ENCODE results near the gene PNLDC1.
"Not testable (repeated sequence)": the region's sequence is repeated elsewhere in the genome, so short reads cannot be mapped to it uniquely, and the experiment has no call there.

PNLDC1 gene

DNA sequence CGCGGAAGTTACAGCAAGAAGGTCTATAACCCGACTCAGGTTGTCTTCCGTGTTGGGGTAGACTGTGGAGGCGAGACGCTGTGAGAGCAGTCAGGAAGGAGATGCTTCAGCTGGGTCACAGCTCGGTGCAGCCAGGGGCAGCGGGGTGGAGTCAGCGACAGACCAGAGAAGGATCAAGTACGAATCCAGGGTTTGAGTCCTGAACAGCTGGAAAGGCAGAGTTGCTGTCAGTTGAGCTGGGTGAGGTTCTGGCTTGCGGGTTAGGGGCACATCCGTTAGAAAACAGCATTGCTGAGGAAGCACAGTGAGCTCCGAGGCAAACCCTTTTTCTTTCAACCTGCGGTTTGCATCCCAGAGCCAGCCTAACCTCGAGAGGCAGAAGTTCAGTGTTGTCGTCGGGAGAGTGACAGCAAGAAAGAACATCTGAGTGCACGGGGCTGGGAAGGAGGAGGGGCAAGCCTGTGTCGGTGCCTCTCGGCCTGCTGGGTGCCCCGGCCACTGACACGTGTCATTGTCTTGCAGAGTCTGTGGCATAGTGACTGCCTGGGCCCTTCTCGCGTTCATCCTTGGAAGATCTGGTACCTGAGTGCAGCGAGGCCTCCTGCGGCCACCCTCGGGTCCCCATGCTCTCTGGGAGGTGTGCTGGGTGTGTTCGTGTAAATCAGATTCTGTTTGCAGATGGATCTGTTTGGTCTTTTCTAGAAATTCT, 20.0 kb downstream of the PNLDC1 start:
- peak; percentile 16 for DNase-seq (ENCODE audit: low read depth)

DNA sequence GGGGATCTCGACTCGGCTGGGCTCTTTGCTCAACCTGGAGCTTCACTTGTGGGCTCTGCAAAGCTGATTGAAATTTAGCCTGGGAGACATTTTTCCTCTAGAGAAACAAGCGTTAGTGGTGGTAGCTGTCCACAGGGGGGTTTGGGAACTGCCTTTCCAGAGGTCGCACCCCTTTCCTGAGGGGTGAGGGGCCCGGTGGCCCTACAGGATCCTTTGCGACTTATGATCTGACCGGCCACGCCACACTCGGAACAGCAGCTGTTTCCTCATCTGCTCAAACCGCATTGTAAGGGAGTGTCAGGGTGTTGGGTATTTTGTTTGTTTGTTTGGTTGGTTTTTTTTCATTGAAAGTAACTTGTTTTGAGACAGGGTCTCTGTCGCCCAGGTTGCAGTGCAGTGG, 21.0 kb downstream of the PNLDC1 start:
- no peak for DNase-seq (ENCODE audit: low read depth)

DNA sequence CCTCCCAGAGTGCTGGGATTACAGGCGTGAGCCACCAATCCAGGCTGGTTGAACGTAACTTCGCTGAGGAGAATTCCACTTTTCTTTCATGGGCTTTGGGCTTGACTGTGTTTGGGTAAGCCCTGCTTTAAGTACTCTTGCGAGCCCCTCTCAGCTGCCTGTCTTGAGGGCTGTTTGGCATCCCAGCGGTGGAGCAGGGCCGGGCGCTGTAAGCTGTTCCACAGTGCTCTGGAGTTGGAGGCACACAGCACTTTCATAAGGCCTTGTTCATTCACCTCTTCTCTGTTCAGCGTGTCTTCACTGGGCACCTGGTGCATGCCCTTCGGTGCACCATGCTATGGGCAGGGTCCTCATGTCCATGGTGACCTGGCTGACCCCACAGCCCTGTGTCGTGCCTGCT, 21.6 kb downstream of the PNLDC1 start:
- no peak for DNase-seq (ENCODE audit: low read depth)

DNA sequence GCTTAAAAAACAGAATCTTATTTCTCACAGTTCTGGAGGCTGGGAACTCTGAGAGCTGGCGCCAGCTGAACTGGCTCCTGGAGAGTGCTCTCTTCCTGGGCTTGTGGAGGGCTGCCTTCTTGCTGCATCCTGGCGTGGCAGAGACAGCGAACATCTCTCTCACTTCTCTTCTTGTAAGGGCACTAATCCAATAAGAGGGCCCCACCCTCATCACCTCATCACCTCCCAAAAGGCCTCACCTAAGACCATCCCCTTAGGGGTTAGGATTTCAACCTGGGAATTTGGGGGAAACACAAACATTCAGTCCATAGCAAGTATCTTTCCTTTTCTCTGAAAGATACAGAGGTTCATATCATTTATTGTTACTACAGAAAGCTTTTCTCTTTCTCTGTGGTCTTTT, 23.9 kb downstream of the PNLDC1 start:
- no peak for DNase-seq (ENCODE audit: low read depth)

DNA sequence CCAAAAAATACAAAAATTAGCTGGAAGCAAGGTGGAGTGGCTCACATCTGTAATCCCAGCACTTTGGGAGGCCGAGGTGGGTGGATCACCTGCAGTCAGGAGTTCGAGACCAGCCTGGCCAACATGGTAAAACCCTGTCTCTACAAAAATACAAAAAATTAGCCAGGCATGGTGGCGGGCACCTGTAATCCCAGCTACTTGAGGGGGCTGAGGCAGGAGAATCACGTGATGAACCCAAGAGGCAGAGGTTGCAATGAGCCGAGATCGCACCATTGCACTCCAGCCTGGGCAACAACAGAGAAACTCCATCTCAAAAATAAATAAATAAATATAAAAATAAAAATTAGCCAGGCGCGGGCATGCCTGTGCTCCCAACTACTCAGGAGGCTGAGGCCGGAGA, 24.6 kb downstream of the PNLDC1 start:
- not testable (repeated sequence) for DNase-seq (ENCODE audit: low read depth)

DNA sequence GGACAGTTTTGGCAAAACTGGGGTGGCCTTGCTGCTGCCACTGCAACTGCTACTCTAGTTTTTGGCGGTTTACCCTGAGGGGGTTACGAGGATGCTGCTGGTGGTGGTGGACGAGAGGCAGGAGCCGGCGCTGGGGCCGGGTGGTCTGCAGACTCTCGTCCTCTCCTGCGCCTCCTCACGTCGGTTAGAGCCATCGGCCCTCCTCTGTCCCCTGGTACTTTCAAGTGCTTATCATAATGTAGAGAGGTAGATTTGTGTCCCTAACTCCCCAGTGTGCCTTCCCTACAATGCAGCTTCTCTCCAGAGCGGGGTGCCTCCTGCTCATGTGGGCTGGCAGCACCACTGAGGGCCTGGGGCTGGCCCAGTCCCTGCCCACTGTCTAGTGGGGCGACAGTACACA, 25.9 kb downstream of the PNLDC1 start:
- DNase-seq (ENCODE audit: low read depth), result no peak

DNA sequence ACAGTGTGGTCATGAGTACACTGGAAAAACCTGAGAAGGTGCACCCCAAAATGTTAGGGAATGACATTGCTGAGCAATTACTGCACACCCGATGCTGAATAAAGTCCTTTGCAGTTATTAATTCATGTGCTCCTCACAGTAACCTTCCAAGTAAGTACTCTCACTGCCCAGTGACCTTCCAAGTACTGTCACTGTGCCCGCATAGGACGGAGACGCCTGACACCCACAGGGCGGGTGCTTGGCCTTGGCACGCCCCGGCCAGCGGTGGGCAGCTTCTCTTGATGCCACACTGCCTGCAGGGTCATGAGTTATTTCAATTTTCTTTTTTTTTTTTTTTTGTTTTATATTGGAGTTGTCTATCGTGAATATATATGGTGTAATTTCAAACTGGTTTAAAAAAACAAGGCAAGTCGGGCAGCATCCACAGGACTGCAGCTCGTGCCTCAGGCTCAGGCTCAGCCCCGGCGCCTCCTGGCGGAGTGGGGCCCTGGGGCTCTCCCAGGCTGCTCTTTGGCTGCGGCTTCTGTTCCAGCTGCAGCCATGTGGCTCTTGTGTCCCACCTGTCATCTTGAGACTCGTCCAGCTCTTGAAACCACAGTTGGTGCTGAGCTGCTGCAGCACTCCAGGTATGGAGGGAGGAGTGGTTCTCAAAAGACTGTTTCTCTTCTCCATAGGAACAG, 27.0 kb downstream of the PNLDC1 start:
- DNase-seq (ENCODE audit: low read depth), result no peak

DNA sequence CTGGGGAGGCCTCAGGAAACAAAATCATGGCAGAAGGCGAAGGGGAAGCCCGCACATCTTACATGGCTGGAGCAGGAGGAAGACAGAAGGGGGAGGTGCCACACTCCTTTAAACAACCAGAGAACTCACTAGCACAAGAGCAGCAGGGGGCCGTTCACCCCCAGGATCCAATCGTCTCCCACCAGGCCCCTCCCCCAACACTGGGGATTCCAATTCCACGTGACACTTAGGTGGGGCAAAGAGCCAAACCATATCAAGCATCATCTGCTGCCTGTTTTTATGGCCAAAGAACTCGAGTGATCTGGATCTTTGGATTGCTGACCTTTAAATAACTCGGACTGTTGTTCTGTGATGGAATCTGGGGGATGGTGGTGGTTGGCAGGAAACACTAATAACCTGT, 28.0 kb downstream of the PNLDC1 start:
- DNase-seq (ENCODE audit: low read depth), result no peak

DNA sequence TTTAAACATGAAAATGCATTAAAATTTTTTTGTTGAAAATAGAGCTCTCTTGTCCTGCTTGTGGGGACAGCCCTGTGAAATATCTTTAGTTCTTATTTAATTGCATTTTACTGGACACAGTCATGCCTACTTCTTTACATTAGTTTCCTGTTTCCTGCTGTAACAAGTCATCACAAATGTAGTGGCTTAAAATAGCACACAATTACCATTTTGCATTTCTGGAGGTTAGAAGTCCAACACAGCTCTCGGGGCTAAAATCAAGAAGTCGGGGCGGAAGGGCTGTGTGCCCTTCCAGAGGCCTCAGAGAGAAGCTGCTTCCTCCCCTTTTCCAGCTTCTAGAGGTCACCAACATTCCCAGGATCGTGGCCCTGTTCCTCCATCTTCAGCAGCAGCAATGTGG, 29.4 kb downstream of the PNLDC1 start:
- no peak for DNase-seq (ENCODE audit: low read depth)

DNA sequence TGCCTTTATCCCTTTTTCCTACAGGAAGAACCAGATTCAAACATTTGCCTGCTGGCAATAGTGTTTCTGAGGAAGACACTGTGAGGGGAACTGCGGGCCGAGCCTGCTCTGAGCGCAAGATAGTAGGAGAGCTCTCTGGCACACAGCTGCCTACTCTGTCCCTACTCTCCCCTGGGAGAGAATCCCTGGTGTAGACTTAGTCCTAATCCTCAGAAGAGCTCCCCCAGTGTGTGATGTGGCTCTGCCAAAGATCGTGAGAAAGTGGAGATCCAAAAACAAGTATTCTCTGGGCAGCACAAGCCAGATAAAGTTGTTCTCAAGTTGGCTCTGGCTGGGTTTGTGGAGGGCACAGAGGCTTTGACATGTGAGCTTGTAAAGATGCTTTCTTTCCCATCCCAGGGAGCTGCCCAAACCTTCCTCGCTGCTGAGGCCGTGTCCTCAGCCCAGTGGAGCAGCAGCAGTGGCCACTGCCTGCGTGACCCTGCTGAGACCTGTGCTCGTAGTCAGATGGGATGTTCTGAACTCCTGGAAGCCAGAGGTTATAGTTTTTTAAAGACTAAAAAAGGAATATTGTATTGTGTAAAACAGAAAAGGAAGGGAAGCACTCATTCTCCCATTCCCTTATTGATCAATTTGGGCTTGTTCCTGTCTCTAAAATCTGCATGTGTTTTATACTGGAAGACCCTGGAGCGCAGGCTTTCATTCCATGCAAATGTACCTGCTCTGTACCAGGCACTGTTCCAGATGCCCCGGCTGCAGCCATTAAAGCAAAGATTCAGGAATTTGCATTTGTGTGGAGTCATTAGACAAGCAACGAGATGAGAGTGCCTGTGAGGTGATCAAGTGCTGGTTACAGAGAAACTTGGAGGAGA, 30.7 kb downstream of the PNLDC1 start:
- no peak for DNase-seq (ENCODE audit: low read depth)

DNA sequence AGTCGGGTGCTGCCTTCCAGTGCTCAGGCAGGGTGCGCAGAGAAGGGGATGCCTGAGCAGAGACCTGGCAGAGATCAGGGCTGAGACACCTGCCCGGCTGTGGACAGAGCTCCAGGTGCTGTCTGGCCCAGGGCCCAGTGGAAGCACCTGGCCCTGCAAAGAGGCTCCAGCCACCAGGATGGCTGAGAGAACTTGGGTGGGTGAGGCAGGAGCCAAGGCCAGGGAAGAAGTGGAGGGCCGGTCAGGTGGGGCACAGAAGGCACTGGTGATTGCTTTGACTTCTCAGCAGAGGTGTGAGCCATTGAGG, 31.2 kb downstream of the PNLDC1 start:
- DNase-seq (ENCODE audit: low read depth), result no peak

DNA sequence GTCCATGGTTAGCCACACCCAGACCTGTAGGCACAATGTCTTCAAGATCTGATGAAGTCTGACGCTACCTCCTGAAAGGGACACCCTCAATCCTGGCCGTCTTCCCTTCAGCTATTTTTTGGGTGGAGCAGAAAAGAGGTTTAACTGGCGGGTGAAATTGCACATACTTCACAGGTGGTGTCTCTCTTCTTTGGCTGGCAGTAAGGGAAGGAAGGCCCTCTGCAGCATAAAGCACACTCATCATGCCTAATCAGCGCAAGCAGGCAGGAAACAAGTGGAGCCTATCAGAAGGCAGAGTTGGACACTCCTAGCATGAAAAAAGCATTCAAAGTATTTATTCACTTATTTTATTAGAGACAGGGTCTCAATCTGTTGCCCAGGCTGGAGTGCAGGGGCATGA, 32.9 kb downstream of the PNLDC1 start:
- DNase-seq (ENCODE audit: low read depth), result no peak

DNA sequence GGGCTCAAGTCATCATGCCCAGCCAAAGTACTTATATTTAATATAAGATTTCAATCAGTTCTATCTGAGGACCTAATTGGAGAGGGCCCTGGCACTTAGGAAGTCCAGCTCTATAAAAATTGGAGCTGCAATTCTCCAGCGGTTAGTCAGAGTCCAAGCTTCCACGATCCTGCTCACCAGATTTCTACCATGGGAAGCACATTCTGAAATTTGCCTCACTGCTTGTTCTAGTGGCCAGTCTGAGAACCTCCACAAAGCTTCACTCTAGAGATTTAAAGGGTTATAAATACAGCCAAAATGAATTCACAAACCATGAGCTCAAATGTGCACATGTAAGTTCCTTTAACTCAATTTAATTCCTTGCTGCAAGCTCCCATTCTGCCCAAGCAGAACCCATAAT, 33.5 kb downstream of the PNLDC1 start:
- DNase-seq (ENCODE audit: low read depth), result no peak

DNA sequence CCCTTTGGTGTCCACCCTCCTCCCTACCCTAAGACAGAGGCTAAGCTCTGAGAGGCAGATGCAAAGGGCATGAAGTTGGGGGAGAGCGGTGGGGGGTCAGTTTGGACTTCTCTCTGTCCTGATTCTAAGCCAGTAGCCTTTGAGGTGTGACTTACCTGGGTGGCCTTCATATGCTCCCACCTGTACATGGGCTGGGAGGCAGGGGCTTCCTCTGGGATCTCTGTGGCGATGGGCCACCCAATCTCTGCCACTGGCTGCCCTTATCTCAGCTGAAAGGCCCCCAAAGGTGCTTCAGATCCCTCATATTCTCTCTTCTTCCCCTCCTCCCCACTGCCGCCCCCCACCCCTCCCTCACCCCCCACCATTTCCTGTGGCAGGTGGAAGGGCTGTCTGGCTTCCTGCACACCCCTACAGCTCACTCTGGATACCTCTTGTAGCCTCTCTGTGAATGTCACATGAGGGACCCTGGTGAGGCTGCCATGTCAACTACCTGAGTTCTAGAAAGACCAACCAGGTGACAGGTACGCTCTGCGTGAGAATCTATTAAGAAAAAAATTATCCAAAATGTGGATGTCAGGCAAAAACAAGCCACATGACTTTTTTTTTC, 34.0 kb downstream of the PNLDC1 start:
- DNase-seq (ENCODE audit: low read depth), result no peak

DNA sequence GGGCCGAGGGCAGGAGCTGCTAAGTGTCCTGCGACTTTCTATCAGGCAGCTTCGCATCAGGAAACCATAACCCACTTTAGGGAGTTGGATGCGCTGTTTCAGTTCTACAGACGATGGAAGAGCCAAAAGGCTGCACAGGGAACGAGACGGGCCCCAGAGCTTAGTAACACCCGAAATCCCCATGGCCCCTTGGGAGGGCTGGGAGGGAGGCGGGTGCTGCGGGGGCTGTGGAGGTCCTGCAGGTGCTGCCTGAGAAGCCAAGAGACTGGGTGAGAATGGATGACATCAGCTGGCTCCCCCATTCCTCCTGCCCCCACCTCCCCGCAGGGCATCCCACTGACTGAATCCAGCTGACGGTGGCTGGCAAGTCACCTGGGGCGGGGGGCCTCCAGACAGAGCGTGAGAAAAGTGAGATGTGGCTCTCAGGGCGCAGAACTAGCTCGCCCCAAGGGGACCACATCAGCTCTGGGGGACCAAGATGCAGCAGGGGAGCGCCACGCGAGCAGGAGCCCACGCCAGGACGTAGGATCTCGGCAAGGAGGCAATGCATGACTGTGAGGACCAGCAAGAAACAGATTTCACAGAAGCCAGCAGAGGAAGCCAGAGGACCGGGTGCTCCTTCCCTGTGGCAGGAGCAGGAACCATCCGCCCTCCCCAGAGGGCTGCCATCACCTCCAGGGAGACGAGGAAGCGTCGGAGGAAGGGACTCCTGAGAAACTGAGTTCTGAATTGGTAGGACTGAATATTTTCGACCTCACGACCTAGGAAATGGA, 36.8 kb downstream of the PNLDC1 start:
- no peak for DNase-seq (ENCODE audit: low read depth)

DNA sequence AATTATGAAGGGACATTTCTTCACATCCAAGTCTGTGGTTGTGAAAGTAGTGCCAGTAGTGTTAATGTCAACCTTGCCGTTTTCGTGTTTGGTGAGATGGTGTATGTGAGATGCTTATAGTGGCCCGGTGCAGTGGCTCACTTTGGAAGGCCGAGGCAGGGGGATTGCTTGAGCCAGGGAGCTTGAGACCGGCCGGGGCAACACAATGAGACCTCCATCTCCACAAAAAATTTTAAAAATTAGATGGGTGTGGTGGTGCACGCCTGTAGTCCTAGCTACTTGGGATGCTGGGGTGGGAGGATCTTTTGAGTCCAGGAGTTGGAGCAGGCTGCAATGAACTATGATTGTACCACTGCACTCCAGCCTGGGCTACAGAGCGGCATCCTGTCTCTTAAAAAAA, 37.4 kb downstream of the PNLDC1 start:
- no peak for DNase-seq (ENCODE audit: low read depth)

DNA sequence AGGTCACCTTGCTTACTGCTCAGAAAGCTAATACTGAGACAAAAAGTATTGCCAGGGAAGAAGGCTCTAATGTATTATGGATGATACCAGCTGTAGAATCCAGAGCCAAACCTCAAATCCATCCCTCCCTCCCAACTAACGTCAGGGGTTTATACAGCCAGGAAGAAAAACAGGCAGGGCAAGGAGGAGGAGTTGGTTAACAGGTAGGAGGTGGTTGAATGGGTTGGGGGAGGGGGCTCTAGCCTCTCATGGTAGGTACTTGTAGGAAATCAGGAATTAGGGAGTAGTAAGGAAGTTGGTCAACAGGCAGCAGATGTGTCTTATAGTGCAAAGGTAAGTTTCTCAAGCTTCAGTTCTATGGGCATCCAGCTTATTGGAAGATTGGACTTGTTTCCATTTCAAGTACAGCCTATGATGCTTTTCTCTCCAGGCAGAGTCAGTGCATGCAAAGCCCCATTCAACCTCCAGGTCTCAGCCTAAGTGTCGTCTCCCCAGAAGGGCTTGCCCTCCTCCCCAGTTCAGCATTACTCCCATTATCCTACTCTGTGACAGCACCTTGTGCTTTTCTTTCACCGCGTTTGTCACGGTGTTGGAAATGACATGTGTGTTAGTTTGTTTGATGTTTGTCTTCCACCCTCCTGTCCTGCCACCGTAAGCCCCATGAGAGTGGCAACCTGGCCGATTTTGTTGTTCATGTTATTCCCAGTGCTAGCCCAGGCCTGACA, 38.1 kb downstream of the PNLDC1 start:
- DNase-seq (ENCODE audit: low read depth), result no peak

DNA sequence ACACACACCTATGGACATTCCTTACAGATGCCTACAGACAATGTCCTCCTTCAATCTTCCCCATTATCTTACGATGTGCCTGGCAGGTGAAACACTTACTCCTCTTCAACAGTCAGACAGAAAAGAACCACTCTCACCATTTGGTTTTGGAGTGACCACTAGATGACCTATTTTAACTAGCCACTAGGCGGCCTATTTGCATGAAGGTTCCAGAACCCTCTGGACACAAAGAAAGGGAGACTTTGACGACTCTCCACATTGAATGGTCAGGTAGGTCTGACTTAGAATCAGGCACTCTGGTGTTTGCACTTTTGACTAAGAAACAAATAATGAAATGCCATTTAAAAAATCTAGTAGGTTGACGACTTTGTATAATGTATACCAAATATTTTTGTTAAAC, 42.0 kb downstream of the PNLDC1 start:
- DNase-seq (ENCODE audit: low read depth), result no peak

DNA sequence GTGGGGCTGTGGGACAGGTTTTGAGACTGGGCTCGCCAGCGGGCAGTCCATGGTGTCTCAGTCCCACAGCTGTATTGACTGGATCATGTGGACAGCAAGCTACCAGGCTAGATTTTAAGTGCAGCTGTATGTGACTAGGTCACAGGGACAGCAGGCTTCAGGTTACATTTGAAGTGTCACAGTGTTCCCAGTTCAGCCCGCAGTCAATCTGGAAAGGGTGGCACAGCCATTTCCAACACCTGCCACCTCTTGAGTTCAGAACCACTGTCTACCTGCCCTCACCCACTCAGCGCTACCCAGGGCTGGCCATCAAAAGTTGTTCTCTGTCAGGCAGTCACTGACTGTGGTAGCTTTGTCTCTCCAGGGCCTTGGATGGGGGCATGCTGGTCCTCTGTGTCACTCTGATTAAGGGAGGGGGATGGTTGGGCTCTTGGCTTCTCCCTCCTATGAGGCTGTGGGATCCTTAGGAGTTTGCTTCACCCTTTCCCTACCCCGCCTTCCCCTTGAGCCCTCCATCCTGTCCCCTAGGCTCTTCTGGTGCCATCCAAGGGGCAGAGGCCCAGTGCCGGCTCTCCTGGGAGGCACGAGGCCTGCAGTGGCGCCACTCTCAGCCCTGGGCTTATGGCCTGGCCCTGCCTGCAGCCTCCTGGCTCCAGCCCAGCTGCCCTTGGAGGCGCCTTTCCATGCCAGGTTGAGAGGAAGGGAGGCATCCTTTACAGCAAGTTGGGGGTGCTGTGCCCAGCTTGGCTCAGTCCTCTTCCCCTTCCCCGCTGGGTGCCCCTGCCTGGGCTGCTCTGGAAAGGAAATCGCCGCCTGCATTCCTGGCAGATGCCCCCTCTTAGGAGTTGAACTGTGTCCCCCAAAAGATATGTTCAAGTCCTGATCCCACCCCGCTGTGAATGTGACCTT, 44.9 kb downstream of the PNLDC1 start:
- DNase-seq (ENCODE audit: low read depth), result no peak

DNA sequence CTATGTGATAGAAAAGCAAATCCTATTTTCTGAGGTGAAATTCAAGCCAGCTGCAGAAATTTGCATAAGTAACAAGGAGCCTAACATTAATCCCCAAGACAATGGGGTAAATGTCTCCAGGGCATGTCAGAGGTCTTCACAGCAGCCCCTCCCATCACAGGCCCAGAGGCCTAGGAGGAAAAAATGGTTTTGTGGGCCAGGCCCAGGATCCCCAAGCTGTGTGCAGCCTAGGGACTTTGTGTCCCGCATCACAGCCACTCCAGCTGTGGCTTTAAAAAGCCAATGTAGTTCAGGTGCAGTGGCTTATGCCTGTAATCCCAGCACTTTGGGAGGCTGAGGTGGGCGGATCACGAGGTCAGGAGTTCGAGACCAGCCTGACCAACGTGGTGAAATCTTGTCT, 48.5 kb downstream of the PNLDC1 start:
- DNase-seq (ENCODE audit: low read depth), result not testable (repeated sequence)
